Spinal cord (tissue), 10 donors: ENCODE measurements around the gene ERICH4. TPM values are rescaled to one million over a fixed set of nuclear protein-coding genes. Genes with fewer than 3 reads are reported as not detected.

Source experiments
- DNase-seq, 6 donors: peaks; one replicate each; pipeline versions ENCODE4 v3.0.0 to v3.0.0-alpha.2; 2013 to 2015; ENCODE audit warnings: low spot score in 6 of 6, low read depth in 4 of 6
- H3K27ac ChIP-seq: one replicate; pipeline ENCODE4 v1.5.1; 2013; ENCODE audit warnings: low read depth, low read length, control low read depth
- H3K27me3 ChIP-seq: one replicate; pipeline ENCODE4 v1.6.1; 2013; ENCODE audit warnings: low read length; ENCODE audit not compliant: control insufficient read depth, insufficient read depth
- H3K36me3 ChIP-seq: one replicate; pipeline ENCODE4 v1.6.1; 2013; ENCODE audit warnings: low read length; ENCODE audit not compliant: control insufficient read depth, insufficient read depth
- H3K4me1 ChIP-seq: one replicate; pipeline ENCODE4 v1.6.1; 2013; ENCODE audit warnings: low read length; ENCODE audit not compliant: control insufficient read depth, insufficient read depth
- H3K4me3 ChIP-seq: one replicate; pipeline ENCODE4 v1.5.1; 2013; ENCODE audit warnings: low read depth, low read length, control low read depth
- H3K9me3 ChIP-seq: one replicate; pipeline ENCODE4 v1.6.1; 2013; ENCODE audit warnings: low read length; ENCODE audit not compliant: control insufficient read depth, insufficient read depth
- WGBS: methylation state at CpG from one replicate; pipeline ENCODE4 v1.1.5; 2013; ENCODE audit warnings: missing lambda C conversion rate; ENCODE audit not compliant: insufficient coverage; 5-methylcytosine and 5-hydroxymethylcytosine counted together
- polyA plus RNA-seq, 2 donors: library from polyadenylated mRNA; unstranded; fragments of 120-200 nt; gene quantifications; one replicate each; pipeline ENCODE4 v1.2.1, GENCODE V29; 2013; ENCODE audit not compliant: insufficient read length in 2 of 2
- total RNA-seq, 2 donors: library from RNA; depleted of rRNA in 1 of 2; stranded (reverse); fragments of 120-200 nt in 1 of 2; fragments of >200 nt in 1 of 2; gene quantifications; one replicate each; pipeline versions ENCODE4 v1.2.3 to v1.2.4, GENCODE V29; 2013 to 2014
- donor health status: healthy.

The ERICH4 gene
- total and polyA plus RNA-seq, 4 donors: 0.39 TPM; not detected in 3

DNA sequence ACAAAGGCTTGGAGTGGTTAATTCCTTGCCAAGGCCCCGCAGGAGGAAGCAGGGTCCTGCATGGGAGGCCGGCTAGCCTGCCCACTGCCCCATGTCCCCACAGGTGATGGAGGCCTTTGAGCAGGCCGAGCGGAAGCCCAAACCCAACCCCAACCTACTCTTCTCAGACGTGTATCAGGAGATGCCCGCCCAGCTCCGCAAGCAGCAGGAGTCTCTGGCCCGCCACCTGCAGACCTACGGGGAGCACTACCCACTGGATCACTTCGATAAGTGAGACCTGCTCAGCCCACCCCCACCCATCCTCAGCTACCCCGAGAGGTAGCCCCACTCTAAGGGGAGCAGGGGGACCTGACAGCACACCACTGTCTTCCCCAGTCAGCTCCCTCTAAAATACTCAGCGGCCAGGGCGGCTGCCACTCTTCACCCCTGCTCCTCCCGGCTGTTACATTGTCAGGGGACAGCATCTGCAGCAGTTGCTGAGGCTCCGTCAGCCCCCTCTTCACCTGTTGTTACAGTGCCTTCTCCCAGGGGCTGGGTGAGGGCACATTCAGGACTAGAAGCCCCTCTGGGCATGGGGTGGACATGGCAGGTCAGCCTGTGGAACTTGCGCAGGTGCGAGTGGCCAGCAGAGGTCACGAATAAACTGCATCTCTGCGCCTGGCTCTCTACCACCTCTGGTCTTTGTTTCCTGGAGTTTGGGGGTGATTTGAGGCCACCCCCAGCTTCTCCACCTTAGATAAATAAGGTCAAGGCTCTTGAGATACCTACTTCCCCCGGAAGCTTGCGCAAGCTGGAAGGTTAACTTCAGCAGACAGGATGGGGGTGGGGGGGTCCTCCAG, 18.4 kb upstream of the ERICH4 start:
- no peak overlapping the region for H3K27ac ChIP-seq
- H3K4me1 ChIP-seq: peaks cover 8% of the 10 kb centered on the region
- DNase-seq: no peak
- H3K9me3 ChIP-seq: no peaks in the 10 kb centered on the region
- WGBS: 93% methylated on average over 18 of the region's 21 CpGs
- peaks cover 84% of the 10 kb centered on the region for H3K36me3 ChIP-seq
- no peak overlapping the region for H3K4me3 ChIP-seq
- H3K27me3 ChIP-seq: no peaks in the 10 kb centered on the region

DNA sequence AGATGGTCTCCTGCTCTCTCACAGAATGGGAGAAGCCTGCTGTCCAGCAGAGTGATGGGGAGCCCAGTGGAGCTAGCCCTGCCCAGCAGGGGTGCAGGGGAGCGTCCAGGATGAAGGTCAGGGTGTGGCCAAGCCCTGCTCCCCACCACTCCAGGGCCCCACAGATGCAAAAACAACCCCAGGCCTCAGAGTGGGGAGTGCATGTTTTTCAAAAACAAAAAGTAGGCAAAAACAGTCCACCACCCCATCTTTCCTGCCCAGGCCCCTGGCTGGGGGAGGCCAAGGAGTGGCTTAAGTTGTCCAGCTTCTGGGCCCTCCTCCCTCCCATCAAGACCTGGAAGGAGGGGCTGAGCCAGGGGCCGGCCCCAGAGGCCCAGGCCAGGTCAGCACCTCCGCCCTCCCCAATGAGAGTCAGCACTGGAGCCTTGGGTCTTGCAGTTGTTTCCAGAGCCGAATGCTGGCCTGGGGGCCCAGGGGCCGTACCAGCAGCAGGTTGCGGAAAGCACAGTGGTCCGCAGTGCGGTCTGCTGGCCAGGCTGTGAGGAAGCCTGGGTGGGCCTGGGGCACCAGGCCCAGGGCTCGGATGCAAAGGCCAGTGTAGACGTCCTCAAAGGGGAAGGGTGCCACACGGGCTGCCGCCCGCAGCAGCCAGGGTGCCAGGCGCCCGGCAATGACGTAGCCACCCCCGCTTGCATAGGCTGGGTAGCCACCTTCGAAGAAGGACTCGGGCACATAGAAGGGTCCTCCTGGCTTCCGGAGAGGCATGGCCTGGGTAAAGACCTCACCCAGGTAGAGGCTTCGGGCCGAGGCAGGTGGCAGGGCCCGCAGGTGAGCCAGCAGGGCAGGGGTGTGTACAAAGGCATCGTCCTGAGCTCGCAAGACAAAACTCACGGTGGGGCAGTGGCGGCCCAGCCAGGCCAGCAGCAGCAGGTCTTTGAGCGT, 17.5 kb upstream of the ERICH4 start:
- Histone ChIP-seq H3K27ac (no peak overlapping the region), H3K4me3 (no peak overlapping the region), H3K36me3 (peaks cover 76% of the 10 kb centered on the region), H3K9me3 (no peaks in the 10 kb centered on the region), H3K27me3 (no peaks in the 10 kb centered on the region), H3K4me1 (peaks cover 8% of the 10 kb centered on the region)
- no peak for DNase-seq
- 93% methylated on average over 27 of the region's 28 CpGs for WGBS

DNA sequence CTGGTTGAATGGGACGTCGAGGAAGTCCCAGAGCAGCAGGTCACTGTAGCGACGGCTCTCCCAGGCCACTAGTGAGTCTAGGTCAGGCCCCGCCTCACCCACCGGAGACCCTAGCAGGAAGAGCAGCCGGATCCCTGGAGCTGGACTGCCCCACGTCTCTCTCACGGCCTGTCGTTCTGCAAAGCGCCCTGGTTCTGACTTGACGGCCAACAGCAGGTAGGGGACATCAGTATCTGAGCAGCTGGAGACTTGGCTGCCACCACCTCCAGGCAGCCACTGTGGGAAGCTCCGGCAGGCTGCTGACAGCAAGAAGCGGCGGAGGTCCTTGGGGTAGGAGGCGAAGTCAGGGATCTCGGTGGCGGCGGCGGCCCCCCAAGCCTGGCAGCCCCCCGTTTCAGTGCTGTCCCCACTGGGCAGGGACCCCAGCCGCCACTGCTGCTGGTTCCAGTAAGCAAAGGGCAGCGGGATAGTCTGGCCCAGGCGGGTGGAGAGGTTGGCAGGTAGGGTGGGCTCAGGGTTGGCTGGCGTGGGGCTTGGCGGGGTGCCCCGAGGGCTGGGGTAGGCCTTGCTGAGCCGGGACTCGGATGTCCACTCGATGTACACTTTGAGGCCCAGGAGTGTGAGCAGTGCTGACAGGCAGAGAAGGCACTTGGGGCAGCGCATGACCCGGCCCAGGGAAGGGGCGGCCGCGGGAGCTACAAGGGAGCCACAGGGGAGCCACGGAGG, 16.7 kb upstream of the ERICH4 start:
- Histone ChIP-seq H3K4me1 (peaks cover 9% of the 10 kb centered on the region), H3K36me3 (peaks cover 76% of the 10 kb centered on the region), H3K27ac (no peak overlapping the region), H3K27me3 (no peaks in the 10 kb centered on the region), H3K9me3 (no peaks in the 10 kb centered on the region), H3K4me3 (no peak overlapping the region)
- 84% methylated on average over 32 of the region's 36 CpGs for WGBS
- no peak for DNase-seq

DNA sequence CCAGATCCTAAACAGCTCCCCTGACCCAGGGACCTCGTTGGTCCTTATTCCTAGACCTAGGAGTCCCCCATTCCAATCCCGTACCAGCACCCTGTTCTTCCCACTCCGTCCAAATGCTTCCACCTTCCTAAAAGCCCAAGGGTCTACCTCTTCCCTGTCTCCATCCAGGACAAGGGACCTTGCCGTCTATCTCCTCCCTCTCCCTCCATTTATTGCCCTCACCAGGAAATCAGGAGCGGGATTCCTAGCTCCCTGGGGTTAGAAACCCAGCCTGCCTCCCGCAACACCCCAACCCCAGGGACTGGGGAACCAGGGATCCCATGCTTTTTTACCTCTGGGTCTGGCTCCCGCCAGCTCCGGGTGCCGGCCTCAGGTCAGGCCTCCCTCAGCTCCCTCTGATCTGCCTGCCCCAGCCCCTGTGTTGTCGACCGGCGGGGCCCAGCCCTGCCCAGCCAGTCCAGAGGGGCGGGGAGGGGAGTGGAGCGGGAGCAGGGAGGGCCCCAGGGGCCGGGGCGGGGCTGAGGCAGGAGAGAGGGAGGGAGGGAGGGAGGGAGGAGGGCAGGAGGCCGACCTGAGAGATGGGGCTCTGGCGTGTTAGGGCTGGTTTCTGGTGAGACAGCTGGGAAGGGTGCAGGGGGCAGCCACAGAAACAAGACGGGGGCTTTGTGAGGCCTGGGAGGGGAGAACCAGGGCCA, 15.9 kb upstream of the ERICH4 start, which contains the start of gene B3GNT8:
Gene B3GNT8 (minus strand): TSS at position 423 of the 695 bp plus-strand sequence. CDS start 596 bp downstream, outside the sequence.
- Histone ChIP-seq H3K4me3 (peak within 1 kb of the TSS; percentile 24), H3K9me3 (no peaks in the 10 kb centered on the region), H3K27ac (peak within 1 kb of the TSS; percentile 29), H3K27me3 (no peaks in the 10 kb centered on the region), H3K36me3 (peaks cover 76% of the 10 kb centered on the region), H3K4me1 (peaks cover 13% of the 10 kb centered on the region)
- DNase-seq: peak in 1 of 6 donors; percentile 68
- WGBS: 21% methylated on average over 18 of the region's 19 CpGs

DNA sequence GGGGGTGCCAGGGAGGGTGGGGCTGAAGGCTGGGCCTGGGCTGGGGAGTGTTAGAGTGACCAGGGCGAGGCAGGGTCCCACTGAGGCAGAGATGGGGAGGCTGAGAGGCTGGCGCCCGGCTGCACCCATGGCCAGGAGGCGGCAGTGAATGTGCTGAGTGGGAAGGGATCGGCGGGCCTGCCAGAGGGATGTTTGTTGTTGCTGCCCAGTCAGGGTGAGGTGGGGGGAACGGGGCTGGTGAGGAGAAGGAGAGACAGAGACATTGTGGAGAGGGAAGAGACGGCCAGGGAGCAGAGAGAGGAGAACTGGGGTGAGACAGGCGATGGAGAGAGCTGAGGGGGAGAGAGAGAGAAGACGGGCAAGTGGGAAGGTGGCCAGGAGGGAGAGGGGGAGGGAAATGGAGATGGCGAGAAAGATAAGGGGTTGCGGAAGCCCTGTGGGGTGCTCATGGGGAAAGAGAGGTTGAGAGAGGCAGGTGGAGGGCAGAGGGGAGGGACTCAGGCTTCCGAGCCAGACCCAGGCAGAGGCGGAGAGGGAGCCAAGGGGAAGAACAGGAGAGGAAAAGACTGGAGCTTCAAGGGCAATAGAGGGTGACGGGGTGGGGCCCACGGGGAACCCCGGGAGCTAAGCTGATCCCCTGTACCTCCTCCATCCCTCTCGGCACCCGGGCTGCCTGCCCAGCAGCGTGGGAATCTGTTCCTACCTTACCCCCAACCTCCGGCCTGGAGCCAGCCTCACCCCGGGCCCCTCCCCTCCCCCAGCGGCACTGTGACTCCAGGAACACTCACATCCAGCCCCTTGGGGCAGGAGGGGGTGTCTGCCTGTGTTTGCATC, 15.1 kb upstream of the ERICH4 start:
- H3K4me3 ChIP-seq: no peak overlapping the region
- no peaks in the 10 kb centered on the region for H3K27me3 ChIP-seq
- H3K4me1 ChIP-seq: peaks cover 13% of the 10 kb centered on the region
- H3K36me3 ChIP-seq: peaks cover 76% of the 10 kb centered on the region
- peak overlapping the region; percentile 15 for H3K27ac ChIP-seq
- DNase-seq: peak in 1 of 6 donors; percentile 40
- no peaks in the 10 kb centered on the region for H3K9me3 ChIP-seq
- 24% methylated on average over 21 of the region's 23 CpGs for WGBS

DNA sequence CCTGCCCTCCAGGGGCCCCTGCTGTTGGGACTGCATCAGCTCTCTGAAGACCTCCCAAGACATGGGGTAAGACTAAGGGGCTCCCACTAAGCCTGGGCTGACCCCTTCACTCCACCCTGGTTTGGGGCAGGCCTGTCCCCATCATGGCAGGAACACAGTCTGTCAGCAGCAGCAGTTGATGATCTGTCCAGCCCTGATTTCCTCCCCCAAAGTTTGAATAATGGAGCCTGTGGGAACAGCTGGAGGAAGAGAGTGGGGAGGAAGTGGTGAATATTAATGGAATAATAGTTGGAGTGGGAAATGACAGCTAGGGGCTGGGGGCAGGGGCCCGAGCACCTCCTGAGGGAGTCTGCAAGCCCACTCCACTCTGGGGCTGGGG, 14.5 kb upstream of the ERICH4 start:
- Histone ChIP-seq H3K27me3 (no peaks in the 10 kb centered on the region), H3K4me1 (peaks cover 13% of the 10 kb centered on the region), H3K27ac (no peak overlapping the region), H3K4me3 (no peak overlapping the region), H3K36me3 (peaks cover 76% of the 10 kb centered on the region), H3K9me3 (no peaks in the 10 kb centered on the region)
- WGBS: no CpG with 5 or more reads among the region's 1 CpG
- no peak for DNase-seq

DNA sequence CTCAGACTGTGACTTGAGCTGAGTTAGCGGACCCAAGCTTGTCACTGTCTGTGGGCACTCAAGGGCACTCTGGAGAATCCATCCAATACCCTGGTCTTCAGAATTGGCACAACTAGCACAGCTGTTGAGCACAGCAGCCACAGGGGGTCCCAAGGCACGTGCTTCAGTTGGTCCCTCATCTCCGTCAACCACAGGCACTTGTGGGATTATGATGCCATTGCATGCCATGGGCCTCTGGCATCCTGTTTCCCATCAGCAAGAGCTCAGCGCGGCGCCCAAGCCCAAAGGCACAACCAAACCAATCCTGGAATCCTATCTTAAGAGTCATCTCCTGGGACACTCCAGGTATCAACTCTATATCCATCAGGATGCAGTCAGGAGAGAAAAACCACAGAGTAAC, 12.0 kb upstream of the ERICH4 start:
- WGBS: 82% methylated on average over 6 of the region's 6 CpGs
- Histone ChIP-seq H3K27ac (no peak overlapping the region), H3K4me3 (no peak overlapping the region), H3K27me3 (no peaks in the 10 kb centered on the region), H3K36me3 (peaks cover 58% of the 10 kb centered on the region), H3K9me3 (no peaks in the 10 kb centered on the region), H3K4me1 (peaks cover 13% of the 10 kb centered on the region)
- peak in 1 of 6 donors; percentile 5 for DNase-seq
